ENCODE data around the gene C1orf115.
"Not testable (repeated sequence)": the region's sequence is repeated elsewhere in the genome, so short reads cannot be mapped to it uniquely, and the experiment has no call there.

C1orf115 gene, protein sequence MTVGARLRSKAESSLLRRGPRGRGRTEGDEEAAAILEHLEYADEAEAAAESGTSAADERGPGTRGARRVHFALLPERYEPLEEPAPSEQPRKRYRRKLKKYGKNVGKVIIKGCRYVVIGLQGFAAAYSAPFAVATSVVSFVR

DNA sequence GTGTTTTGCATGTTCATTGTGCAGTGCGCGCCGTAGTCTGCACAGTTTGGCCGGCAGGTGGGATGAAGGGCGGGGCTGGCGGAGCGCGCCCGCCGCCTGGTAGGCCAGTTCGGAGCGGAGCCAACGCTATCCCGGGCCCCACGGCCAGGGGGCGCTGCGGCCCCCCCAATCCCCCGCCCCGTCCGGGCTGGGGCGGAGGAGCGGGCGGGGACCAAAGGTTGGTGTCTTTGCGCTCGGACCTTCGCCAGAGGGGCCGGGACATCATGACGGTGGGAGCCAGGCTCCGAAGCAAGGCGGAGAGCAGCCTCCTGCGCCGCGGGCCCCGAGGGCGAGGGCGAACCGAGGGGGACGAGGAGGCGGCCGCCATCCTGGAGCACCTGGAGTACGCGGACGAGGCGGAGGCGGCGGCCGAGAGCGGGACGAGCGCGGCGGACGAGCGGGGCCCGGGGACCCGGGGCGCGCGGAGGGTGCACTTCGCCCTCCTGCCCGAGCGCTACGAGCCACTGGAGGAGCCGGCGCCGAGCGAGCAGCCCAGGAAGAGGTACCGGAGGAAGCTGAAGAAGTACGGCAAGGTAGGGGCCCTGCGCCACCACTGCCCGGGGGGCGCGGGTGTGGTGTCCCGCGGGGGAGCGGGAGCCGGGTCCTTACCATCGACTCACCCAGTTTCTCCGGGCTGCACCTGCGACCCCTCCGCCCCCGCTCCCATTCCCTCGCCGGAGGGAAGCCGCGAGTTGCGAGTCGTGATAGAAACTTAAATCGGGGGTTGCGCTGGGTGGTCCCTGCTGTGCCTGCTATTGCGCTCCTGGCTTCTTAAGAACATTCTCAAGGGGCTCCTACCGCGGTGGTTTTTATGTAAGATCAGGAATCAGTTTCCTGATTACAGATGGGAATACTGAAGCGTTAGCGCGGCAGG lies at the start of gene C1orf115:
Gene C1orf115 (plus strand): TSS at position 224 of the 913 bp plus-strand sequence. CDS start 40 bp downstream, at position 264.
- DNase-seq: peak; percentile 77

DNA sequence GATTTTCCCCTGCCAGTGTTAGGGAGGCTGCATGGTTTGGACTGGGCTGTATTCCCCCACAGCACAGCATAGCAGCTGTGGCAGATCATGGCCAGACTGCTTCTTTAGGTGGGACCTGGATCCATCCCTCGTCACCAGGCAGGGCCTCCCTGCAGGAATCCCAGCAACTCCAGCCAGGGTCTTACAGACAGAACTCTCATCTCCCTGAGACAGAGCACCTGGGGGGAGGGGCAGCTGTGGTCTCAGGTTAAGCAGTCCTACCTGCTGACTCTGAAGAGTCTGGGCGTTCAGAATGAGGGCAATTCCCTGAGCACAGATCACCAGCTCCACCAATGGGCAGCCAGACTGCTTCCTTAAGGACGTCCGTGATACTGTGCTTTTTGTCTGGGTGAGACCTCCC lies 47.9 kb upstream of the C1orf115 start:
- no peak for DNase-seq

DNA sequence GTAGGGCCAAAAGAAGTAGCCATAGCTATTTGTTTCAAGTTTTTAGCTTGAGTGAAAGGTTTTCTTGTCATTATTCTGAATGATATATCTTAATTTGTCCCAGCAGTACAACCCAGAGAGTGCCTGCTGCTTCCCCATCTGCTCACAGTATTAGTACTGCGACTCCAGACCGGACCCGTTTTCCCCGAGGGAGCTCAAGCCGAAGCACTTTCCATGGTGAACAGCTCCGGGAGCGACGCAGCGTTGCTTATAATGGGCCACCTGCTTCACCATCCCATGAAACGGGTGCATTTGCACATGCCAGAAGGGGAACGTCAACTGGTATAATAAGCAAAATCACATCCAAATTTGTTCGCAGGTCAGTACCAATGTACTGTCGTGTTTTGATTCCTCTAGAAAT lies 37.2 kb upstream of the C1orf115 start:
- no peak for DNase-seq

DNA sequence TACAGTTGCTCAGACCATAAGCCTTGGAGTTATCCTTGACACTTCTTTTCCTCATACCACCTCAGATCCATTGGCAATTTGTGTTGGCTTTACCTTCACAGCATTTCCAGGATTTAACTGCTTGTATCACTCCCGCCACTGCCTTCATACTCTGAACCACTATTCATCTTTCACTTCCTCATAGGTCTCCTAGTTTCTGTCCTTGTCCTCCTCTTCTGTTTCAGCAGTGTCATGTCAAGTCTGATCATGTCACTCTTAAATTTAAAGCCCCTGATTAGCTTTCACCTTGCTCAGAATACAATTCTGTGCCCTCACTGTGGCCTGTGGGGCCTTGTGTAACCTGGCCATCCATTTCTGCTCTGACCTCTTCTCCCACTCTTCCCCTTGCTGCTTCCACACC lies 34.7 kb upstream of the C1orf115 start:
- no peak for DNase-seq

DNA sequence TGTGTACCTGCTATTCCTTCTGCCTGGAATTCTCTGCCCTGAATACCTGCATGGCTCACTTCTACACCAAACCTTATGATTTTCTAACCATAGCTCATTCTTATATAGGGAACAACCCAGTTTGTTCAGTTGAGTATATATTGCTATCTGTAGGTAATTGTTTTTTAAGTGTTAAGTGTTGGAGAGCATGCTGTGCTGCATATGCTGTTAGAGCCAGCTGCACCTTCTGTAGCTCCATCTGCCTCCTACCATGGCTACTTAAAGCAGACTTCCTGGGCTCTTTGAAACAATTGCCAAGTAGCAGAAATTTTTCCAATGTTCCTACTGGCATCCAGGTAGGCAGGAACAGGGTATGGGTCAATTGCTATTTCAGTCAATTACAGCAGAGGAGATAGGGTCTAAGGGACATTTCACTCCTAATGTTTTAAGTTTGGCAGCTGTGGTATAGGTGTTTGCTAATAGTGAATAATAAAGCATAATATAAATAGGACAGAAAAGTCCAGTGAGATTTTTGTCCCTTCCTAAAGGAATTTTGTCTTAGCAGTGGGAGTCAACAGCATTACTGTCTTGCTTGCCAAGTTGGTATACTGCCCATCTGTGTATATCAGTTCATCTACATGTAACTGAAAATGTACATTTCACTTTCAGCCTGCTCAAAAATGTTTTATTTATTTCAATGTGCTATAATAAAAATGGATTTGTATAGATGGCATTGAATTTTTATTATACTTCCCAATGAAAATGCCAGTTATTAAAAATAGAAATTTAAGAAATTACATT lies 34.0 kb upstream of the C1orf115 start:
- DNase-seq: no peak

DNA sequence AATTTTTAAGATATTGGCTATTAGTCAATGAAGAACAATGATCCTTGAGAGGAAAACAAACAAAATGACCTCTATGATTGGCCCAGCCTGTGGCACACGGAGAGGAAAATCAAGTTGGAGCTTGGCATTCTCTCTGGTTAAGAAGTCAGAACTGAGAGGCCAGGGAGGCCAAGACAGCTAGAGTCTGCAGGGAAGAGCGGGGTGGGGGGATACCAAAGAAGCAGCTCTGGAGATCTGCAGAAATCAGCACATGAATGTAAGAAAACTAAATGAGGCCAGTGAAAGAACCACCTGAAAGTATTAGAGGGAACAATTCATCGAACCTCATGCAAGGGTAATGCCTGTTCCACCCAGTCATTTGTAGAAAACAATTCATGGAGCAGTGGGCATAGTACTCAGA lies 23.8 kb upstream of the C1orf115 start:
- DNase-seq: no peak

DNA sequence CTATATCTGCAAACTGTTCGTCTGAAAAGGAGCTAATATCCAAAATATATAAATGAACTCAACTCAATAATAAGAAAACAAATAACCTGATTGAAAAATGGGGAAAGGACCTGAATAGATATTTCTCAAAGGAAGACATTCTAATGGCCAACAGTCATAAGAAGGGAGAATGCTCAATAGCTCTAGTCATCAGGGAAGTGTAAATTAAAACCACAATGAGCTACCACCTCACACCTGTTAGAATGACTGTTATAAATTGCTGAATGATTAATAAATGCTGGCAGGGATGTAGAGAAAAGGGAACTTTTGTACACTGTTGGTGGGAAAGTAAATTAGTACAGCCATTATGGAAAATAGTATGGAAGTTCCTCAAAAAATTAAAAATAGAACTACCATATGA lies 21.2 kb upstream of the C1orf115 start:
- no peak for DNase-seq

DNA sequence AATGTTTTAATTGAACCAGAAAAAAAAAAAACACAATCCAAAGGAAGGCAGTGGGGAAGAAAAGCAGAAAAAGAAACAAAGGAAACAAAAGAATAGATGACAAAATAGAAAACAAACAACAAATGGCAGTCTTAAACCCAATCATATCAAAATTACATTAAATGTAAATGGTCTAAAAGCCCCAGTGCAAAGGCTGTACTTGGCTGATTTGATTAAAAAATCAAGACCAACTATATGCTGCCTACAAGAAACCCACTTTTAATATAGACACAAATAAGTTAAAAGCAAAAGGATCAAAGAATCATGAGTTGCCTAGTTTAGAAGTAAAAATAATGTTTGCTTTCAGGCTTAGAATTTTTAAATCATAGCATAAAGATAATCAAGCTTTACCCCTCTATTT lies 19.8 kb upstream of the C1orf115 start:
- no peak for DNase-seq

DNA sequence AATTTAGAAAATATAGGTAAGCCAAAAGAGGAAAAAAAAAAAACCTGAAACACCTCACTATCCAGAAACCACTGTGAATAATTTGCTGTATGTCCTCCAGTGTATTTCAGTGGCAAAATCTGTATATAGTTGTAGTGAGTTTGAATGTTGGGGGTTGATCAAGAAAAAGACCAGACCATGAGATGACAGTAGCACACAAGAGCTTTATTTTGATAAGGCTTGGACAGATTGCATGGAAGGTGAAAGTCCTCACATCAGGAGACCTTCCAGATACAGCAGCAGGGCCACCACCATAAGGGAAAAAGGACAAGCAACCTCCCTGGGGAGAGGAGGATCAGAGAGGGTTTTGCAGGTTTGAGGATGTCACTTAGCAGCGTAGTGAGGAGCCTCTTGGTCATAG lies 16.2 kb upstream of the C1orf115 start:
- DNase-seq: no peak

DNA sequence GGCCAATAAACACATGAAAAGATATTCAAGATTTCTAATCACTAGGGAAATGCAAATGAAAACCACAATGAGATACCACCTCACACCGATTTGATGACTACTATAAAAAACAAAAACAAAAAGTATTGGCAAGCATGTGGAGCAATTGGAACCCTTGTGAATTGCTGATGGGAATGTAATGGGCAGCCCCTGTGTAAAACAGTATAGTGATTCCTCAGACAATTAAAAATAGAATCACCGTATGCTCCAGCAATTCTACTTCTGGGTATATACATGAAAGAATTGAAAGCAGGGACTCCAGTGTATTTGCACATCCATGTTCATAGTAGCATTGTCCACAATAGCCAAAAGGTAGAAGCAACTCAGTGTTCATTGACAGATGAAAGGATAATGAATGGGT lies 12.9 kb upstream of the C1orf115 start:
- DNase-seq: no peak

DNA sequence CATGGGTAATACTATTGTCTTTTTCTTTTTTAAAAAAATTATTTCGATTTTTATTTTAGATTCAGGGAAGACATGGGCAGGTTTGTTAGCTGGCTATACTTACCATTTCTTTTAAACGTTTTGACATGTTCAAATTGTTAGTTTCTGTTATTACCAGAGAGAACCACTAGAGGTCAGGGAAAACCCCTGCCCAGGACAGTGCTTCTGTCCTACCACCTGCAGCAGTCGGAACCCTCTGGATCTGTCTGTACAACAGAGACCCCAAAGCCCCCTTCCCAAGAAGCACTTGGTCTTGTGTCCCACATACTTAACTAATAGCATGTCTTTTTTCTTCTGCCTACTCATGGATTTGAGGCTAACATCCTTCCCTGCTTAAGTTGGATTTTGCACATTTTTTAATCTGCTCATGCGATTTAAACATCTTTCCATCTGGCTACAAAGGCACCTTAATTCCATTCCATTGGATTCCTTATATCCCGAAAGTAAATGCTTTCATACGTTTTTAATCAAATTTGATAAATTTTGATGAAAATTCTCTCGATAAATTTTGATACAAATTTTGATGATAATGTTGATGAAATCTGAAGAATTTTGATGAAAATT lies 10.0 kb upstream of the C1orf115 start:
- peak; percentile 2 for DNase-seq

DNA sequence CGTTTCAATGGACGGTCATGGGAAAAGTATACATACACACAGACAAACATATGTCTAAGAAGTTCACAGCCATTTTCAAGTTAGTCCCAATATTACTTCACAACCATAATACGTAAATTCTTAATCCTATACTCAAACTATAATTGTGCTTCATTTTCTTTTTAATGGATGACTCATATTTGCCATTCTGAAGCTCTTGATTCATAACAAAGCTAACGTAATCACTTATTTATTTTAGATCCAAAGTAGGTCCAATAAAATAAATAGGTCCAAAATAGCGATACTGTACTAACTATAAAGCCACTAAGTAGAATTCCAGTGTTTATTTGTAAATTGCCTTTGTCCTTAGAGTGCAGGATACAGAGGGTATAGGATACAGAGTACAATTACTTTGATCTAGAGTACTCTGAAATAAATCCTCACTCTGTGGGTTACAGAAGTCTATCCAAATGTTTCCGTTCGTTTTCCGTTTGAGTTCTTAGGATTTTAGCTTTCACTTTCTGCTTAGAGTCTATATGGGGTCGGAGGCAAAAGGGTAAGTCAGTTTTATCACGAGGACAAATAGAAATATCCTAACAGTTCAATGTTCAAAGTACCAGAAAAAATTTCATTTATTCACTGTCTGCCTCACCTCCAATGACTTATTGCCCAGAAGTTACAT lies 8.8 kb upstream of the C1orf115 start:
- no peak for DNase-seq

DNA sequence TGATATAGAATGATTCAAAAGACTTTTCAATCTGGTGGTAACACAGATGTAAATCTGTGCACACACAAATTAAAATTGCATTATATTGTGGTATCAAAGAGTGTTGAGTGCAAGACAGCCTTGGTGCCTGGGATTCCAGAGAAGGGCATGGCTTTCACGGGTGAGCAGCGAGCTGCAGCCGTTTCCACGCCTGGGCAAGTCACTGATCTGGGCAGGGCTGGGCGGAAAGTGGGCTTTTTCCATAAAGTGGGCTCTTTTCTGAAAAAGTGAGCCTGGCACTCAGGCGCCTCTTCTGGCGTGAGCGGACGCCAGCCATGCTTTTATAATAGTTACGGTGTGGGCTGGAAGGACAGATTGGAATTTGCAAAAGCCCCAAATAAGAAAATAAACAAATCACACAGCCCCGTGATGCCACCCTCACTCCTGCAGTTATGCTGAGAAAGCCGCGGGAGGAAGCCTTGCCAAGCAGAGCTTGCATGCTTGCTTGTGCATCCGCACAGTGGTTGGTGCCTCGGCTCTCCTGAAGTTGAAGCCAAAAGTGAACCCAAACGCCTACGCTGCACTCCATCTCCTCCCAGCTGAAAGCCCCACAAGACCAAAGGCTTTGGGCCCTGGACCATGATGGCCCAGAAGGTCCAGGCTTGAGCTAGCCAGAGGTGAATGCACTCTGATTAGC lies 7.1 kb upstream of the C1orf115 start:
- DNase-seq: peak; percentile 10

DNA sequence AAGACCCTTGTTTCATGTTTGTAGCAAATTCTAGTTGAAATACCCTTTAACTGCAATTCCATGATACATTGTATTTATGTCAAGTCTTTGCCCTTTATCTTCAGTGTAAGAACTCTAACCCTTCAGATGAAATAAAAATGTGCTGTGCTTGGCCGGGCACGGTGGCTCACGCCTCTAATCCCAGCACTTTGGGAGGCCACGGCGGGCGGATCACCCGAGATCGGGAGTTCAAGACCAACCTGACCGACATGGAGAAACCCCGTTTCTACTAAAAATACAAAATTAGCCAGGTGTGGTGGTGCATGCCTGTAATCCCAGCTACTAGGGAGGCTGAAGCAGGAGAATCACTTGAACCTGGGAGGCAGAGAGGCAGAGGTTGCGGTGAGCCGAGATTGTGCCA lies 6.4 kb upstream of the C1orf115 start:
- DNase-seq: not testable (repeated sequence)

DNA sequence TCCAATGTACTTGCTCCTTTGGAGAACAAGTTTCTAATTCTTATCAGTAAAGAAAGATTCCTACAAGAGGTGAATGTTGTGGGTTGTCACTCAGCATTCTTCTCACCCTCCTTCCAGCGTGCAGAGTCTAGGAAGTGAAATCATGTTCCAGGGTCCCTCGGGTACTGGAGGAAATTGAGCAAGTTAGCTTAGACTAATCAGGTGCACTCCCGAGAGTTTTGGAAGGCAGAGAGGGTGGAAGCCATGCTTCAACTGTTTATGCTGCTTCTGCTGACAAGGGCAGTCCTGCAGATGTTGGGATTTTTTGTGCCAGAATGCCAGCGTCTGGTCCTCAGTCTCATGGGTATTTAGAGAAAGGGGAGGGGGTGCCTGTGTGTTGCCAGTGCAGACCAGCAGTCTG lies 5.3 kb upstream of the C1orf115 start:
- DNase-seq: no peak

DNA sequence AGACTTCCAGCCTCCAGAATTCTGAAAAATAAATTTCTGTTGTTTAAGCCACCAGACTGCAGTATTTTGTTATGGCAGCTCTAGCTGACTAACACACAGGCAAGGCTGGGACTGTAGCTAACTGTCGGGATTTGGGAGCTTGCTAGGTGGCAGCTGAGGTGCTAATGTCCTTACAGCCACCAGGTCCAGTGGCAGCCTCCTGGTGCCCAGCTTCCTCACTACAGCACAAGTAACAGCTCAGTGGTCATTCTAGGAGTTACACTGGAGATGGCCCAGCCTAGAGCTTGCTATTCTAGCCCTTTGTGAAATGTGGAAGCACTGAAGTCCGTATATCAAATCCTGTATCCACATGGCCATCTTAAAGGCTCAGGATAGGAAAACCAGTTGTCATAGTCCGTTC lies 4.3 kb upstream of the C1orf115 start:
- no peak for DNase-seq

DNA sequence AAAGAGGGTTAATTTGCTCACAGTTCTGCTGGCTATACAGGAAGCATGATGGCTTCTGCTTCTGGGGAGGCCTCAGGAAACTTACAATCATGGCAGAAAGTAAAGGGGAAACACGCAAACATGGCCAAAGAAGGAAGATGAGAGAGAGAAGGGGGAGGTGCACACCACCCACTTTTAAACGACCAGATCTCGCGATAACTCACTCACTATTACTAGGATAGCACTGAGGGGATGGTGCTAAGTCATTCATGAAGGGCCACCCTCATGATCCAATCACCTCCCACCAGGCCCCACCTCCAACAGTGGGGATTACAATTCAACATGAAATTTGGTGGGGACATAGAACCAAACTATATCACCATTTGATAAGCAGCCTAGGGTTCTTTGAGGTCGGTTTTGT lies 2.4 kb upstream of the C1orf115 start:
- no peak for DNase-seq

DNA sequence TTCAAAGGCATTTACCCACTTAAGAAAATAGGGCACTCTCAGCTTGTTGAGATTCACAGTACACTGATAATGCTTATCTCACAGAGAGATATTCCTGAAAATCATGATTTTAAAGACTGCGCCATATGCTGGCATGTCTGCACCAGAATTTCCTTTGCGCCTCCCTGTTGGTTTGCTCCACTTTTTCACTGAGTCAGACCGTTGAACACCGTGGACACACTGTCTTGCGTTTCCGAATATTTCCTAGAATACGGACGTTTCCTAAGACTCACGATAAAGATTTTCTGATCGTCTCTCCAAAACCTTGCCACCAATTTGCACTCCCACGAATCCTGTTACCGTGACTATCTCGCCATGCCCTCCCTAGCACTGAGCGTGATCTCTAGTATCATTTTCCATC lies 497 bp upstream of the C1orf115 start:
- DNase-seq: no peak

DNA sequence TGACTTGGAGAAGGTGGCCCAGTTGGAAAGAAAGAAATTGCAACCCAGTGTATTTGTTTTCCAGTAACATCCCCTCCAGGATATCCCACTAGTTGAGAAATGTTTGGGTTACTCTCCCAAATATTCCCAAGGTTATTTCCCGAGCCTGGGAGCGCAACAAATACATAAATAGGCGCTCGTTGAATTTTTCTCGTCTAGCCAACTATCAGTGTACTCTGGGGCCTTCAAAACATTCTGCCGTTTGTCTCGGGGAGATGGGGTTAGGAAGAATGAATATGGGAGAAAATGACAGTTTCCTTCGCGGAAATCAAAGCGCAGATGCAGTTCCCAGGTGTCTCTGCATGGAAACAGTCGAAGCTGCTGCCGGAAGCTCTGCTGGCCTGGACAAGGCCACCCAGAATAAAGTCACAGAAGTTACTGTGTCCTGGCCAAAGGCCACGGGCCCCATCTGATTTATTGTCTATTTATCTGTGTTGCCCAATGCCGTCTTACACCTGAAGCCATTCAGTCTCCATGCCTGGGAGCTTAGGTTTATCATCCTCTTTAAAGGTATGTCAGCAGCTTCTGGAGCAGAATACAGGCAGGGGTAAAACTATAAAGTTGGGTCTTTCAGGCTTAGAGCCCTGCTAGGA lies 1.0 kb downstream of the C1orf115 start:
- DNase-seq: no peak

DNA sequence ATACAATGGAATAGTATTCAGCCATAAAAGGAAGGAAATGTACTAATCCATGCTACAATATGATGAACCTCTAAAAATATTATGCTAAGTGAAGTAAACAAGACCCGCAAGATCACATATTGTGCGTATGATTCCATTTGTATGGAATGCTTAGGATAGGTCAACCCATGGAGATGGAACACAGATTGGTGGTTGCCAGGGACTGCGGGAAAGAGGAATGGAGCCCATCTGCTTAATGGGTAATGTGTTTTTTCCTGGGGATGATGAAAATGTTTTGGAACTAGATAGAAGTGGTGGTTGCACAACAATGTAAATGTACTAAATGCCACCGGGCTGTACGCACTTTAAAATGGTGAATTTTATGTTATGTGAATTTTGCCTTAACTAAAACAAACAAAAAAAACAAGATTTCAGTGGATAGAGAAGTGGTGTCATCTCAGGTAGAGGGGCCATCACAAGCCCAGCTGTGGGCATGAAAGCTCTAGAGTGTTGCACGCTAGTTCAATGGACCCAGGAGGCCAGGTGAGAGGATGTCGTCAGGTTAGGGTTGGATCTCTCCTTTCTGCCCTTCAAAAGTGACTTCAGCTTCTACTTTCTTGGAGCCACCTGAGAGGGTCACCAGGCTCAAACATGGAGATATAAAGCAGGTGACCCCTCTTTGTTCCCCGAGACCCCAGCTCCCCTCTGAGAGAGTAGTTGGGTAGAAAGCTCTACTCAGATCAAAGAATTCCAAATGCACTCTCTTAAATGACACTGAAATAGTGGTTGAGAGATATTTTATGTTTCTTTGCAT lies 2.5 kb downstream of the C1orf115 start:
- DNase-seq: no peak

DNA sequence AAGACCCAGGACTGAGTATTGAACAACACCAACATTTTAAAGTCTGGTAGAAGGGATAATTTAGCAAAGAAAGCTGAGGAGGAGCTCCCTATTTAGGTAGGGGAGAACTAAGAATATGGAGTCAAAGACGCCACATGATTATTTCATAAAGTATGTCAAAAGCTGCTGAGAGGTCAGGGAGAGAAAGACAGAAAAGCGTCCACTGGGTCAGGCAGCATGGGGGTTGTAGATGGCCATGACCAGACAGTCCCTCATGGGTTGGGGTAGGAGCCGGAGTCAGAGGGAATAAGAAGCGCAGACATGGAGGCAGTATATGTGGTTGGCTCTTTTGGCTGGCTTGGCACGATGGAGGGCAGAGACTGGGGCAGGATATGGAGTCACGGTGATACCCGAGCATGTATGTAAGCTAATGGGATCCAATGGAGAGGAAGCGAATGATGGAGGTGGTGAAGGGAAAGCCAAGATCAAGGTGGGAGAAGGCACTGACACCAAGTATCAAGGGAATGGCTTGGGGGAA lies 4.8 kb downstream of the C1orf115 start:
- DNase-seq: no peak

All from kidney glomerular epithelial cell (primary cell).